ENCODE data around the gene ARHGEF2.
"Not testable (repeated sequence)": the region's sequence is repeated elsewhere in the genome, so short reads cannot be mapped to it uniquely, and the experiment has no call there.

Gene ARHGEF2

GRCh38 chr1:155940993-155941844, 37.1 kb downstream of the ARHGEF2 start, which contains the start of gene RXFP4:
Gene RXFP4, plus strand, starts transcription at chr1:155941638. Its CDS starts 72 bp downstream, at chr1:155941710.
- DNase-seq = no peak

GRCh38 chr1:155940482-155940992, 37.8 kb downstream of the ARHGEF2 start:
- DNase-seq = peak; percentile 15

- DNase-seq = no peak
These were observed 40.1 kb downstream of the ARHGEF2 start for GRCh38 chr1:155938220-155938627.

GRCh38 chr1:155934936-155935590, 43.3 kb downstream of the ARHGEF2 start:
- DNase-seq = no peak

- DNase-seq = peak; percentile 89
These were observed 44.0 kb downstream of the ARHGEF2 start, which contains the start of gene KHDC4 for GRCh38 chr1:155934097-155934935. Gene KHDC4, minus strand, starts transcription at chr1:155934413. Its CDS starts 40 bp downstream, at chr1:155934373.

- no peak for DNase-seq
These were observed 44.7 kb downstream of the ARHGEF2 start for GRCh38 chr1:155933591-155934096.

GRCh38 chr1:155932487-155932886, 45.9 kb downstream of the ARHGEF2 start:
- DNase-seq = no peak

- no peak for DNase-seq
These were observed 46.3 kb downstream of the ARHGEF2 start for GRCh38 chr1:155932081-155932480.

GRCh38 chr1:155931332-155932038, 46.9 kb downstream of the ARHGEF2 start:
- no peak for DNase-seq

GRCh38 chr1:155930725-155931124, 47.6 kb downstream of the ARHGEF2 start:
- not testable (repeated sequence) for DNase-seq

- no peak for DNase-seq
These were observed 49.3 kb downstream of the ARHGEF2 start for GRCh38 chr1:155929057-155929456.

GRCh38 chr1:155925506-155925905, 52.8 kb downstream of the ARHGEF2 start:
- DNase-seq = no peak

GRCh38 chr1:155920717-155921116, 57.6 kb downstream of the ARHGEF2 start:
- no peak for DNase-seq

GRCh38 chr1:155919801-155920200, 58.5 kb downstream of the ARHGEF2 start:
- DNase-seq = no peak

- DNase-seq = no peak
These were observed 59.7 kb downstream of the ARHGEF2 start for GRCh38 chr1:155918660-155919059.

GRCh38 chr1:155913969-155914757, 64.2 kb downstream of the ARHGEF2 start:
- DNase-seq = no peak

GRCh38 chr1:155912056-155912536, 66.3 kb downstream of the ARHGEF2 start:
- no peak for DNase-seq

- peak; percentile 51 for DNase-seq
These were observed 66.9 kb downstream of the ARHGEF2 start, which contains the start of gene RIT1 for GRCh38 chr1:155911156-155912055. Gene RIT1, minus strand, starts transcription at chr1:155911349. Its CDS starts 588 bp downstream, at chr1:155910761.

GRCh38 chr1:155910621-155911121, 67.7 kb downstream of the ARHGEF2 start:
- DNase-seq = no peak

Measured in T1000 (cell line).